Activated naive CD8-positive, alpha-beta T cell treated with anti-CD3 and anti-CD28 coated beads for 36 hours (primary cell): Measurements from ENCODE around the gene KRTAP19-6. TPM values are rescaled to one million over a fixed set of nuclear protein-coding genes. Genes with fewer than 3 reads are reported as not detected.
"Not testable (repeated sequence)": the region's sequence is repeated elsewhere in the genome, so short reads cannot be mapped to it uniquely, and the experiment has no call there.

Experiments
- DNase-seq: peaks from one replicate; pipeline ENCODE4 v3.0.0; 2021
- H3K27ac Mint-ChIP-seq: one replicate; pipeline ENCODE4 v1.8.0; 2022; ENCODE audit warnings: mild to moderate bottlenecking, moderate library complexity, mixed read lengths
- H3K27me3 Mint-ChIP-seq: one replicate; pipeline ENCODE4 v1.8.0; 2022; ENCODE audit warnings: mild to moderate bottlenecking, mixed read lengths
- H3K36me3 Mint-ChIP-seq: one replicate; pipeline ENCODE4 v1.8.0; 2021; ENCODE audit warnings: mild to moderate bottlenecking, mixed read lengths
- H3K4me1 Mint-ChIP-seq: one replicate; pipeline ENCODE4 v1.8.0; 2021; ENCODE audit warnings: mixed read lengths
- H3K4me3 Mint-ChIP-seq: one replicate; pipeline ENCODE4 v1.8.0; 2022; ENCODE audit warnings: mild to moderate bottlenecking, moderate library complexity, mixed read lengths
- H3K9me3 Mint-ChIP-seq: one replicate; pipeline ENCODE4 v1.8.0; 2022; ENCODE audit warnings: mixed read lengths
- total RNA-seq, 2 experiments: library from RNA; stranded (reverse); gene quantifications; one replicate each; pipeline ENCODE4 v1.2.3, GENCODE V29; 2021

KRTAP19-6 gene
- total RNA-seq, result not detected

GRCh38 chr21:30541764-30542163 lies at the start of gene KRTAP19-6:
KRTAP19-6 (minus strand) TSS chr21:30541864; CDS start chr21:30541833, 31 bp downstream.
- H3K4me3 Mint-ChIP-seq, result no peak within 1 kb of the TSS
- no peak within 1 kb of the TSS for H3K27ac Mint-ChIP-seq
- DNase-seq, result no peak
- H3K27me3 Mint-ChIP-seq, result no peaks in the 10 kb centered on the region
- no peaks in the 10 kb centered on the region for H3K4me1 Mint-ChIP-seq
- H3K9me3 Mint-ChIP-seq, result peaks cover 7% of the 10 kb centered on the region
- no peaks in the 10 kb centered on the region for H3K36me3 Mint-ChIP-seq

GRCh38 chr21:30590297-30590696 lies 48.6 kb upstream of the KRTAP19-6 start, which contains the start of gene KRTAP22-2:
KRTAP22-2 (minus strand) TSS chr21:30590397.
- no peaks in the 10 kb centered on the region for H3K9me3 Mint-ChIP-seq
- H3K27ac Mint-ChIP-seq, result no peak within 1 kb of the TSS
- H3K27me3 Mint-ChIP-seq, result no peaks in the 10 kb centered on the region
- peaks cover 2% of the 10 kb centered on the region for H3K4me1 Mint-ChIP-seq
- no peak for DNase-seq
- H3K4me3 Mint-ChIP-seq, result no peak within 1 kb of the TSS
- H3K36me3 Mint-ChIP-seq, result no peaks in the 10 kb centered on the region

GRCh38 chr21:30582870-30583269 lies 41.2 kb upstream of the KRTAP19-6 start:
- Mint-ChIP-seq H3K4me3 (no peak overlapping the region), H3K36me3 (no peaks in the 10 kb centered on the region), H3K27me3 (peaks cover 4% of the 10 kb centered on the region)

GRCh38 chr21:30580132-30580531 lies 38.5 kb upstream of the KRTAP19-6 start:
- H3K27me3 Mint-ChIP-seq, result peaks cover 7% of the 10 kb centered on the region
- no peaks in the 10 kb centered on the region for H3K36me3 Mint-ChIP-seq
- H3K4me3 Mint-ChIP-seq, result no peak overlapping the region
- no peak overlapping the region for H3K27ac Mint-ChIP-seq
- no peaks in the 10 kb centered on the region for H3K4me1 Mint-ChIP-seq
- peaks cover 1% of the 10 kb centered on the region for H3K9me3 Mint-ChIP-seq
- no peak for DNase-seq

More at GRCh38 chr21:30582870-30583269, 41.2 kb upstream of the KRTAP19-6 start:
- H3K9me3 Mint-ChIP-seq, result peaks cover 1% of the 10 kb centered on the region
- no peak overlapping the region for H3K27ac Mint-ChIP-seq
- H3K4me1 Mint-ChIP-seq, result no peaks in the 10 kb centered on the region
- DNase-seq, result no peak

GRCh38 chr21:30579346-30579745 lies 37.7 kb upstream of the KRTAP19-6 start:
- Mint-ChIP-seq H3K27ac (no peak overlapping the region), H3K9me3 (peaks cover 1% of the 10 kb centered on the region), H3K27me3 (peaks cover 3% of the 10 kb centered on the region), H3K4me3 (no peak overlapping the region), H3K4me1 (no peaks in the 10 kb centered on the region), H3K36me3 (no peaks in the 10 kb centered on the region)
- no peak for DNase-seq

GRCh38 chr21:30577766-30578165 lies 36.1 kb upstream of the KRTAP19-6 start:
- DNase-seq, result no peak
- H3K4me1 Mint-ChIP-seq, result no peaks in the 10 kb centered on the region
- H3K27ac Mint-ChIP-seq, result no peak overlapping the region
- no peaks in the 10 kb centered on the region for H3K36me3 Mint-ChIP-seq
- H3K27me3 Mint-ChIP-seq, result peaks cover 3% of the 10 kb centered on the region
- no peaks in the 10 kb centered on the region for H3K9me3 Mint-ChIP-seq
- H3K4me3 Mint-ChIP-seq, result no peak overlapping the region

GRCh38 chr21:30567617-30568016 lies 26.0 kb upstream of the KRTAP19-6 start:
- Mint-ChIP-seq H3K4me3 (no peak overlapping the region), H3K27me3 (no peaks in the 10 kb centered on the region), H3K4me1 (no peaks in the 10 kb centered on the region), H3K9me3 (no peaks in the 10 kb centered on the region), H3K27ac (no peak overlapping the region), H3K36me3 (no peaks in the 10 kb centered on the region)
- DNase-seq, result no peak

- no peak overlapping the region for H3K4me3 Mint-ChIP-seq
- no peaks in the 10 kb centered on the region for H3K9me3 Mint-ChIP-seq
- no peak for DNase-seq
- no peaks in the 10 kb centered on the region for H3K36me3 Mint-ChIP-seq
- H3K4me1 Mint-ChIP-seq, result no peaks in the 10 kb centered on the region
- H3K27ac Mint-ChIP-seq, result no peak overlapping the region
- H3K27me3 Mint-ChIP-seq, result no peaks in the 10 kb centered on the region
Measured at GRCh38 chr21:30563630-30564029, 22.0 kb upstream of the KRTAP19-6 start.

- no peak for DNase-seq
- Mint-ChIP-seq H3K27ac (no peak overlapping the region), H3K36me3 (no peaks in the 10 kb centered on the region), H3K4me3 (no peak overlapping the region), H3K27me3 (no peaks in the 10 kb centered on the region), H3K4me1 (no peaks in the 10 kb centered on the region), H3K9me3 (no peaks in the 10 kb centered on the region)
Measured at GRCh38 chr21:30563072-30563471, 21.4 kb upstream of the KRTAP19-6 start.

GRCh38 chr21:30561957-30562356 lies 20.3 kb upstream of the KRTAP19-6 start:
- no peaks in the 10 kb centered on the region for H3K36me3 Mint-ChIP-seq
- H3K4me3 Mint-ChIP-seq, result no peak overlapping the region
- H3K27ac Mint-ChIP-seq, result no peak overlapping the region
- no peaks in the 10 kb centered on the region for H3K4me1 Mint-ChIP-seq
- no peak for DNase-seq
- H3K9me3 Mint-ChIP-seq, result no peaks in the 10 kb centered on the region
- H3K27me3 Mint-ChIP-seq, result no peaks in the 10 kb centered on the region

GRCh38 chr21:30561264-30561895 lies 19.7 kb upstream of the KRTAP19-6 start, which contains the start of gene KRTAP19-7:
KRTAP19-7 (minus strand) TSS chr21:30561314; CDS start chr21:30561289, 25 bp downstream.
- Mint-ChIP-seq H3K4me3 (no peak within 1 kb of the TSS), H3K9me3 (no peaks in the 10 kb centered on the region), H3K27ac (no peak within 1 kb of the TSS), H3K4me1 (no peaks in the 10 kb centered on the region), H3K27me3 (no peaks in the 10 kb centered on the region), H3K36me3 (no peaks in the 10 kb centered on the region)
- DNase-seq, result no peak

GRCh38 chr21:30555095-30555494 lies 13.4 kb upstream of the KRTAP19-6 start:
- Mint-ChIP-seq H3K27me3 (no peaks in the 10 kb centered on the region), H3K4me3 (no peak overlapping the region), H3K9me3 (peaks cover 5% of the 10 kb centered on the region), H3K36me3 (no peaks in the 10 kb centered on the region), H3K4me1 (no peaks in the 10 kb centered on the region), H3K27ac (no peak overlapping the region)
- DNase-seq, result no peak

- DNase-seq, result no peak
- Mint-ChIP-seq H3K4me3 (no peak overlapping the region), H3K27ac (no peak overlapping the region), H3K36me3 (no peaks in the 10 kb centered on the region), H3K9me3 (peaks cover 5% of the 10 kb centered on the region), H3K27me3 (no peaks in the 10 kb centered on the region), H3K4me1 (no peaks in the 10 kb centered on the region)
Measured at GRCh38 chr21:30552782-30553181, 11.1 kb upstream of the KRTAP19-6 start.

- peaks cover 1% of the 10 kb centered on the region for H3K9me3 Mint-ChIP-seq
- no peak overlapping the region for H3K27ac Mint-ChIP-seq
- H3K27me3 Mint-ChIP-seq, result peaks cover 12% of the 10 kb centered on the region
Measured at GRCh38 chr21:30518876-30519275, 22.8 kb downstream of the KRTAP19-6 start.

GRCh38 chr21:30515681-30516080 lies 26.0 kb downstream of the KRTAP19-6 start:
- H3K27ac Mint-ChIP-seq, result no peak overlapping the region
- H3K36me3 Mint-ChIP-seq, result no peaks in the 10 kb centered on the region
- peaks cover 12% of the 10 kb centered on the region for H3K27me3 Mint-ChIP-seq
- no peak for DNase-seq
- H3K4me1 Mint-ChIP-seq, result no peaks in the 10 kb centered on the region
- H3K4me3 Mint-ChIP-seq, result no peak overlapping the region
- peaks cover 1% of the 10 kb centered on the region for H3K9me3 Mint-ChIP-seq

More at GRCh38 chr21:30518876-30519275, 22.8 kb downstream of the KRTAP19-6 start:
- Mint-ChIP-seq H3K4me1 (no peaks in the 10 kb centered on the region), H3K36me3 (no peaks in the 10 kb centered on the region), H3K4me3 (no peak overlapping the region)
- DNase-seq, result no peak

- H3K4me1 Mint-ChIP-seq, H3K27ac Mint-ChIP-seq, DNase-seq: not testable (repeated sequence)
Measured at GRCh38 chr21:30505621-30506205, 36.0 kb downstream of the KRTAP19-6 start.

More at GRCh38 chr21:30505621-30506205, 36.0 kb downstream of the KRTAP19-6 start:
- H3K9me3 Mint-ChIP-seq, H3K36me3 Mint-ChIP-seq, H3K4me3 Mint-ChIP-seq: not testable (repeated sequence)
- peaks cover 16% of the 10 kb centered on the region for H3K27me3 Mint-ChIP-seq
